Stimulated activated CD4-positive, alpha-beta T cell treated with anti-CD3 and anti-CD28 coated beads, Interleukin-15, amount 100 ng/mL, for 48 hours (primary cell): ENCODE measurements around the gene MRPL4.

Experiments
- DNase-seq, 2 donors: peaks; one replicate each; pipeline ENCODE4 v3.0.0-alpha.2; 2020; ENCODE audit warnings: low read depth in 2 of 2

Gene MRPL4

GRCh38 chr19:10251792-10252694, at the start of gene MRPL4:
Gene MRPL4 (plus strand): TSS chr19:10252214. CDS start chr19:10252254, 40 bp downstream.
- peak; percentile 92 to 94 for DNase-seq

GRCh38 chr19:10203686-10204085, 48.3 kb upstream of the MRPL4 start:
- DNase-seq: no peak

GRCh38 chr19:10205636-10206035, 46.4 kb upstream of the MRPL4 start:
- no peak for DNase-seq

- DNase-seq: no peak
Measured at GRCh38 chr19:10206226-10206885, 45.7 kb upstream of the MRPL4 start.

GRCh38 chr19:10207026-10207425, 45.0 kb upstream of the MRPL4 start:
- DNase-seq: no peak

- DNase-seq: no peak
Measured at GRCh38 chr19:10209315-10209714, 42.7 kb upstream of the MRPL4 start.

GRCh38 chr19:10211061-10211460, 41.0 kb upstream of the MRPL4 start:
- DNase-seq: no peak

- DNase-seq: no peak
Measured at GRCh38 chr19:10211691-10212090, 40.3 kb upstream of the MRPL4 start.

GRCh38 chr19:10214784-10215183, 37.2 kb upstream of the MRPL4 start:
- DNase-seq: no peak

- DNase-seq: no peak
Measured at GRCh38 chr19:10217085-10217484, 34.9 kb upstream of the MRPL4 start.

- DNase-seq: no peak
Measured at GRCh38 chr19:10219678-10220077, 32.3 kb upstream of the MRPL4 start.

- no peak for DNase-seq
Measured at GRCh38 chr19:10220695-10221094, 31.3 kb upstream of the MRPL4 start.

GRCh38 chr19:10222201-10222890, 29.7 kb upstream of the MRPL4 start:
- no peak for DNase-seq

- DNase-seq: no peak
Measured at GRCh38 chr19:10223488-10224213, 28.4 kb upstream of the MRPL4 start.

GRCh38 chr19:10224337-10224736, 27.7 kb upstream of the MRPL4 start:
- no peak for DNase-seq

GRCh38 chr19:10226021-10226375, 26.0 kb upstream of the MRPL4 start:
- DNase-seq: no peak

- DNase-seq: no peak
Measured at GRCh38 chr19:10226376-10227025, 25.5 kb upstream of the MRPL4 start.

- no peak for DNase-seq
Measured at GRCh38 chr19:10227026-10227971, 24.7 kb upstream of the MRPL4 start.

- DNase-seq: no peak
Measured at GRCh38 chr19:10228393-10228792, 23.6 kb upstream of the MRPL4 start.

GRCh38 chr19:10228920-10229319, 23.1 kb upstream of the MRPL4 start:
- peak in 1 of 2 donors; percentile 31 for DNase-seq
